Measurements from ENCODE around the gene GREB1. TPM values are rescaled to one million over a fixed set of nuclear protein-coding genes. Genes with fewer than 3 reads are reported as not detected.

The GREB1 gene
- total RNA-seq, 1 experiment from 2014 or later, result 16.5 TPM

DNA sequence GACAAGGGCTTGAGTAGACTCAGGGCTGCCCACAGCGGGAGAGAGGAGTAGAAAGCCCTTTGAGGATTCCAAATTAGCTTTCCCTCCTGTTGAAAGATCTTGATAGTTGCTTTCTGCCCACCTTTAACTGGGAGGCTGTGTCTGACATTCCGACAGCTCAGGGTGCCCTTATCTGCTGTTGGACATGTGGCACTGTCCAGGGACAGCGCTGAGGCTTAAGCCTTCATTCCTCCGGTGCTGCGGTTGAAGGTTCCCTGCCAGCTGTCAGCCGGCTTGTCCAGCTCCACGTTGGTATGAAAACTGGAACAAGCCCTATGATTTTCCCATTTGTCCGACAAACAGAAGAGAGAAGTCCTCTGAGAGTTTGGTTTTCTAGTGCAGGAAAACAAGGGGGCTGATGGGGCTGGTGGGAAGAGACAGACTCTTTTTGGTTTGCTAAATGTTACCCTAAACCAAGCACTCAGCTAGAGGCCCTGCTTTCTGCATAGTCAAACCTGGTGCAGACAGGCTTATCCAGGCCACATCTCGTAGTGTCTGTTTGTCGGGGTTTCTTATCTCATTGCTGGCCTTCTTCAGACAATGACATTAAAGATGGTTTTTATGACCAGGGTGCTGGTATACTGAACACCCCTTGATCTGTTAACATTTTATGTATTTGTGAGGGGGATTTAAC, 24.5 kb downstream of the GREB1 start:
- Mint-ChIP-seq H3K4me3 (no peak overlapping the region), H3K27ac (no peak overlapping the region), H3K36me3 (ENCODE audit: insufficient read depth in 1 of 3, low read depth in 3 of 3) (peaks cover 0 to 5% (median 0%) of the 10 kb centered on the region in 3 experiments; a peak in 2 of 7 replicates), H3K9me3 (no peaks in the 10 kb centered on the region), H3K4me1 (peaks cover 27 to 42% of the 10 kb centered on the region in 2 experiments), H3K27me3 (ENCODE audit: low read depth) (no peaks in the 10 kb centered on the region)
- no peak overlapping the region for H2AK5ac ChIP-seq (ENCODE audit: insufficient read length, low read length)
- no peak overlapping the region for H4K5ac ChIP-seq (ENCODE audit: insufficient read length, low read depth, low read length)
- H3K23ac ChIP-seq (ENCODE audit: insufficient read length, low read depth, low read length), result no peak overlapping the region
- H2BK120ac ChIP-seq (ENCODE audit: low read depth, low read length, poor library complexity, severe bottlenecking), result no peak overlapping the region
- no peak overlapping the region for H4K91ac ChIP-seq (ENCODE audit: insufficient read length, low read depth, low read length)
- no peak overlapping the region for H3T11ph ChIP-seq (ENCODE audit: low read length)
- no peak overlapping the region for H3K4ac ChIP-seq (ENCODE audit: low read depth, low read length)
- no peaks in the 10 kb centered on the region for H3K23me2 ChIP-seq (ENCODE audit: insufficient read length, low read depth, low read length, poor library complexity, severe bottlenecking)
- H3K4me1 ChIP-seq (ENCODE audit: insufficient read depth, low read length), result peaks cover 10% of the 10 kb centered on the region; the same call in 1 of the 2 replicates
- TF ChIP-seq, protein P1, sequence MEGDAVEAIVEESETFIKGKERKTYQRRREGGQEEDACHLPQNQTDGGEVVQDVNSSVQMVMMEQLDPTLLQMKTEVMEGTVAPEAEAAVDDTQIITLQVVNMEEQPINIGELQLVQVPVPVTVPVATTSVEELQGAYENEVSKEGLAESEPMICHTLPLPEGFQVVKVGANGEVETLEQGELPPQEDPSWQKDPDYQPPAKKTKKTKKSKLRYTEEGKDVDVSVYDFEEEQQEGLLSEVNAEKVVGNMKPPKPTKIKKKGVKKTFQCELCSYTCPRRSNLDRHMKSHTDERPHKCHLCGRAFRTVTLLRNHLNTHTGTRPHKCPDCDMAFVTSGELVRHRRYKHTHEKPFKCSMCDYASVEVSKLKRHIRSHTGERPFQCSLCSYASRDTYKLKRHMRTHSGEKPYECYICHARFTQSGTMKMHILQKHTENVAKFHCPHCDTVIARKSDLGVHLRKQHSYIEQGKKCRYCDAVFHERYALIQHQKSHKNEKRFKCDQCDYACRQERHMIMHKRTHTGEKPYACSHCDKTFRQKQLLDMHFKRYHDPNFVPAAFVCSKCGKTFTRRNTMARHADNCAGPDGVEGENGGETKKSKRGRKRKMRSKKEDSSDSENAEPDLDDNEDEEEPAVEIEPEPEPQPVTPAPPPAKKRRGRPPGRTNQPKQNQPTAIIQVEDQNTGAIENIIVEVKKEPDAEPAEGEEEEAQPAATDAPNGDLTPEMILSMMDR (conservative IDR thresholded peaks at IDR 0.05), result no peak
- H2BK5ac ChIP-seq (ENCODE audit: insufficient read length, low read length), result no peak overlapping the region
- H2AFZ ChIP-seq (ENCODE audit: low read length), result no peak overlapping the region
- H4K8ac ChIP-seq (replicated peaks; ENCODE audit: insufficient read length, low read depth, low read length), result no peak overlapping the region
- no peak overlapping the region for H2BK12ac ChIP-seq (ENCODE audit: insufficient read length, low read depth, low read length)
- no peaks in the 10 kb centered on the region for H3K27me3 ChIP-seq (ENCODE audit: insufficient read depth, low read length)
- peaks cover 2% of the 10 kb centered on the region for H4K20me1 ChIP-seq (ENCODE audit: control insufficient read depth, insufficient read depth, insufficient read length)
- no peak overlapping the region for H3K9ac ChIP-seq (ENCODE audit: extremely low read depth, insufficient read length, low read length)
- H2BK15ac ChIP-seq (ENCODE audit: low read depth, low read length), result no peak overlapping the region
- no CpG with 5 or more reads among the region's 10 CpGs for WGBS (ENCODE audit: extremely low coverage, insufficient read length, low lambda C conversion rate)
- H3K4me2 ChIP-seq (ENCODE audit: insufficient read depth, insufficient read length, low read length), result no peak overlapping the region
- H2BK20ac ChIP-seq (ENCODE audit: low read depth, low read length, poor library complexity, severe bottlenecking), result no peak overlapping the region
- no peaks in the 10 kb centered on the region for H3K79me1 ChIP-seq (ENCODE audit: insufficient read depth, low read depth, low read length, poor library complexity, severe bottlenecking)
- no peak overlapping the region for H3K27ac ChIP-seq (ENCODE audit: insufficient read length, low read depth, low read length)
- no peaks in the 10 kb centered on the region for H3K79me2 ChIP-seq (ENCODE audit: insufficient read depth, low read length)
- no peak overlapping the region for H3K56ac ChIP-seq (ENCODE audit: insufficient read length, low read depth, low read length)
- no peak overlapping the region for H3K14ac ChIP-seq (ENCODE audit: insufficient read depth, low read length)
- no peaks in the 10 kb centered on the region for H3K9me3 ChIP-seq (ENCODE audit: control insufficient read depth, low read depth, low read length)
- DNase-seq, result no peak
- H3K18ac ChIP-seq (ENCODE audit: insufficient read length, low read depth, low read length), result no peak overlapping the region
